ENCODE measurements around the gene CACNA2D2.

CACNA2D2 gene

GRCh38 chr3:50428007-50428633, 75.3 kb downstream of the CACNA2D2 start:
- DNase-seq (ENCODE audit: low spot score), result peak; percentile 30

GRCh38 chr3:50427217-50427616, 76.2 kb downstream of the CACNA2D2 start:
- no peak for DNase-seq (ENCODE audit: low spot score)

GRCh38 chr3:50425911-50426310, 77.5 kb downstream of the CACNA2D2 start:
- no peak for DNase-seq (ENCODE audit: low spot score)

GRCh38 chr3:50423543-50423942, 79.9 kb downstream of the CACNA2D2 start:
- no peak for DNase-seq (ENCODE audit: low spot score)

- DNase-seq (ENCODE audit: low spot score), result no peak
Observed at GRCh38 chr3:50422153-50422552, 81.3 kb downstream of the CACNA2D2 start.

GRCh38 chr3:50419595-50420370, 83.7 kb downstream of the CACNA2D2 start:
- DNase-seq (ENCODE audit: low spot score), result no peak

GRCh38 chr3:50418850-50419249, 84.6 kb downstream of the CACNA2D2 start:
- DNase-seq (ENCODE audit: low spot score), result no peak

GRCh38 chr3:50417637-50418033, 85.8 kb downstream of the CACNA2D2 start:
- no peak for DNase-seq (ENCODE audit: low spot score)

- DNase-seq (ENCODE audit: low spot score), result no peak
Observed at GRCh38 chr3:50416736-50417636, 86.4 kb downstream of the CACNA2D2 start.

GRCh38 chr3:50415816-50416215, 87.6 kb downstream of the CACNA2D2 start:
- DNase-seq (ENCODE audit: low spot score), result no peak

GRCh38 chr3:50415061-50415460, 88.4 kb downstream of the CACNA2D2 start:
- DNase-seq (ENCODE audit: low spot score), result no peak

- no peak for DNase-seq (ENCODE audit: low spot score)
Observed at GRCh38 chr3:50414616-50415015, 88.8 kb downstream of the CACNA2D2 start.

GRCh38 chr3:50412231-50412754, 91.1 kb downstream of the CACNA2D2 start:
- no peak for DNase-seq (ENCODE audit: low spot score)

GRCh38 chr3:50411229-50411628, 92.2 kb downstream of the CACNA2D2 start:
- DNase-seq (ENCODE audit: low spot score), result no peak

GRCh38 chr3:50410608-50411139, 92.8 kb downstream of the CACNA2D2 start:
- DNase-seq (ENCODE audit: low spot score), result no peak

- no peak for DNase-seq (ENCODE audit: low spot score)
Observed at GRCh38 chr3:50410185-50410584, 93.2 kb downstream of the CACNA2D2 start.

- no peak for DNase-seq (ENCODE audit: low spot score)
Observed at GRCh38 chr3:50408443-50408944, 94.9 kb downstream of the CACNA2D2 start.

- DNase-seq (ENCODE audit: low spot score), result no peak
Observed at GRCh38 chr3:50406487-50406886, 96.9 kb downstream of the CACNA2D2 start.

- peak; percentile 3 for DNase-seq (ENCODE audit: low spot score)
Observed at GRCh38 chr3:50405249-50405648, 98.2 kb downstream of the CACNA2D2 start.

- DNase-seq (ENCODE audit: low spot score), result no peak
Observed at GRCh38 chr3:50401978-50402595, 101.3 kb downstream of the CACNA2D2 start.

- no peak for DNase-seq (ENCODE audit: low spot score)
Observed at GRCh38 chr3:50396502-50396901, 106.9 kb downstream of the CACNA2D2 start.
